Sigmoid colon (tissue), 7 donors: Measurements from ENCODE around the gene RUNX2. TPM values are rescaled to one million over a fixed set of nuclear protein-coding genes. Genes with fewer than 3 reads are reported as not detected.

Experiments used
- DNase-seq: peaks from one replicate; pipeline ENCODE4 v3.0.0-alpha.2; 2019
- H3K27ac ChIP-seq, 4 donors: fragments of 200-600 bp; sonication (generic); one replicate each; pipeline ENCODE4 v1.5.1; 2016 to 2019; ENCODE audit warnings: mild to moderate bottlenecking in 1 of 4
- H3K27me3 ChIP-seq, 3 donors: fragments of 200-600 bp; sonication (generic); one replicate each; pipeline ENCODE4 v1.5.1; 2019; ENCODE audit warnings: mild to moderate bottlenecking in 1 of 3
- H3K36me3 ChIP-seq, 4 donors: fragments of 200-600 bp; sonication (generic); one replicate each; pipeline ENCODE4 v1.5.1; 2016 to 2019
- H3K4me1 ChIP-seq, 4 donors: fragments of 200-600 bp; sonication (generic); one replicate each; pipeline ENCODE4 v1.5.1; 2017 to 2019
- H3K4me3 ChIP-seq, 4 donors: fragments of 200-600 bp; sonication (generic); one replicate each; pipeline ENCODE4 v1.5.1; 2017 to 2019; ENCODE audit warnings: mild to moderate bottlenecking in 2 of 4, moderate library complexity in 1 of 4
- H3K9me3 ChIP-seq, 4 donors: fragments of 200-600 bp in 3 of 4; sonication (generic) in 3 of 4; one replicate each; pipeline versions ENCODE4 v1.5.1 to v1.6.1; 2013 to 2019
- EP300 ChIP-seq, 4 donors: sonication (generic); formaldehyde crosslinking; IDR thresholded peaks; one replicate each; pipeline ENCODE4 v1.6.1; 2017; ENCODE audit warnings: antibody characterized with exemption in 4 of 4
- POLR2A ChIP-seq, 2 donors: fragments of 450-650 bp; IDR thresholded peaks; one replicate each; pipeline ENCODE4 v1.6.1; 2016; ENCODE audit warnings: antibody characterized with exemption in 2 of 2, mild to moderate bottlenecking in 2 of 2, moderate library complexity in 2 of 2
- POLR2AphosphoS5 ChIP-seq, 4 donors: sonication (generic); formaldehyde crosslinking; IDR thresholded peaks; one replicate each; pipeline ENCODE4 v1.6.1; 2017; ENCODE audit warnings: antibody characterized with exemption in 4 of 4
- WGBS, 2 donors: extraction: QIAGEN DNeasy Blood & Tissue Kit; methylation state at CpG; one replicate each; pipeline ENCODE4 v1.1.7; 2013; 5-methylcytosine and 5-hydroxymethylcytosine counted together
- intact Hi-C: fragments of 100-400 bp; cut with DNase I; formaldehyde crosslinking; loops from one replicate; pipeline ENCODE4 v1.15.1; 2023
- polyA plus RNA-seq, 3 donors: library from polyadenylated mRNA; stranded (reverse); fragments of 200-250 nt; gene quantifications; one replicate each; pipeline ENCODE4 v1.2.3, GENCODE V29; 2013
- total RNA-seq, 4 donors: library from RNA; depleted of rRNA; stranded (reverse); fragments of >200 nt; gene quantifications; one replicate each; pipeline ENCODE4 v1.1.0, GENCODE V29; 2016
- TF ChIP-seq, protein P1 (sequence below), 4 experiments: fragments of 450-650 bp in 3 of 4; fragments of 200-600 bp in 1 of 4; IDR thresholded peaks; one replicate each; pipeline ENCODE4 v1.5.1; 2016 to 2019; ENCODE audit warnings: antibody characterized with exemption in 4 of 4, mild to moderate bottlenecking in 3 of 4, moderate library complexity in 2 of 4
- donor health status: healthy with polysubstance abuse.
- donor health status: Bipolar disorder and iron deficiency.
- donor health status: healthy.

RUNX2 gene
- total and polyA plus RNA-seq, 7 donors = 0.92 to 4.7 (median 2.9) TPM

DNA sequence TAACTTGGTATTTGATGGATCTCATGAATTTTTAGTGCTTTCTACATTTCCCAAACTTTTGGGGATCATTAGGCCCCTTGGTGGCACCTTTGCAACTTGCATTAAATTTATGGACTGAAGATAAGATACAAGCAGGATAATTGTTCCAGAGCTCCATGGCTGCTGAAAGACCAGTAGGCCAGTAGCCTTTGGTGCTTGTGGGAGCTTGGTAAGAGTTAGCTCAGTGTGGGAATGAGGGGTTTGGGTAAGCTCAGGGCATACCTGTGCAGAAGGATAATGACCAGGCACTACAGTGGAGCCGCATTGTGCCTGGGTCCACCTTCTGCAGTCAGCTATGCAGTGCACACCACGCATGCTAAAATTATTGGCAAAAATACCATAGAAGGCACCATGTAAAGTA lies 290.1 kb downstream of the RUNX2 start:
- intact Hi-C loops = no loop called here
- DNase-seq = no peak
- Histone ChIP-seq H3K4me1 (peaks cover 0 to 9% (median 0%) of the 10 kb centered on the region in 4 donors), H3K27me3 (no peaks in the 10 kb centered on the region), H3K36me3 (no peaks in the 10 kb centered on the region), H3K9me3 (no peaks in the 10 kb centered on the region), H3K4me3 (no peak overlapping the region), H3K27ac (no peak overlapping the region)
- no peak for TF ChIP-seq POLR2AphosphoS5 (IDR thresholded peaks at IDR 0.05)
- TF ChIP-seq, protein P1, sequence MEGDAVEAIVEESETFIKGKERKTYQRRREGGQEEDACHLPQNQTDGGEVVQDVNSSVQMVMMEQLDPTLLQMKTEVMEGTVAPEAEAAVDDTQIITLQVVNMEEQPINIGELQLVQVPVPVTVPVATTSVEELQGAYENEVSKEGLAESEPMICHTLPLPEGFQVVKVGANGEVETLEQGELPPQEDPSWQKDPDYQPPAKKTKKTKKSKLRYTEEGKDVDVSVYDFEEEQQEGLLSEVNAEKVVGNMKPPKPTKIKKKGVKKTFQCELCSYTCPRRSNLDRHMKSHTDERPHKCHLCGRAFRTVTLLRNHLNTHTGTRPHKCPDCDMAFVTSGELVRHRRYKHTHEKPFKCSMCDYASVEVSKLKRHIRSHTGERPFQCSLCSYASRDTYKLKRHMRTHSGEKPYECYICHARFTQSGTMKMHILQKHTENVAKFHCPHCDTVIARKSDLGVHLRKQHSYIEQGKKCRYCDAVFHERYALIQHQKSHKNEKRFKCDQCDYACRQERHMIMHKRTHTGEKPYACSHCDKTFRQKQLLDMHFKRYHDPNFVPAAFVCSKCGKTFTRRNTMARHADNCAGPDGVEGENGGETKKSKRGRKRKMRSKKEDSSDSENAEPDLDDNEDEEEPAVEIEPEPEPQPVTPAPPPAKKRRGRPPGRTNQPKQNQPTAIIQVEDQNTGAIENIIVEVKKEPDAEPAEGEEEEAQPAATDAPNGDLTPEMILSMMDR (IDR thresholded peaks at IDR 0.05) = no peak
- TF ChIP-seq EP300 (IDR thresholded peaks at IDR 0.05) = no peak
- TF ChIP-seq POLR2A (IDR thresholded peaks at IDR 0.05) = no peak
- WGBS, 2 donors = 96 to 98% methylated on average over 2 of the region's 2 CpGs

DNA sequence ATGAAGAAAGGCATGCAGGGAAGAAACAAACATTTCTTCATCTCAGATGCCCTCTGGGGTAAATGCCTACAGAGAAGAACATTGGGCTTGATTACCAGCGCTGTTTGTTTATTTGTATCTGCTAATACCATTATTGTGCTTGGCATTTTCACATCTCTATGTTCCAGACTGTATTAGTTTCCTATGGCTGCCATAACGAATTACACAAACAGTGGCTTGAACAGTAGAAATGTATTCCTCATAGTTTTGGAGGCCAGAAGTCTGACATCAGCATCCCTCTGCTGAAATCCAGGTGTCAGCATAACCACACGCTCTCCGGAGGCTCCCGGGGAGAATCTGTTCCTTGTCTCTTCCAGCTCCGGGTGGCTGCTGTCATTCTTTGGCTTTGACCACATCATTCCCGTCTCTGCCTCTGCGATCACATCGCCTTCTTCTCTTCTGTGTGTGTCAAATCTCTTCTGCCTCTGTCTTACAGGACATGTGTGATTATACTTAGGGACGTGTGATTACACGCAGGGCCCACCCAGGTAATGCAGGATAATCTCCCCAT lies 291.2 kb downstream of the RUNX2 start:
- 90 to 93% methylated on average over 11 of the region's 11 CpGs for WGBS, 2 donors
- H3K27me3 ChIP-seq = no peaks in the 10 kb centered on the region
- H3K36me3 ChIP-seq = no peaks in the 10 kb centered on the region
- DNase-seq = no peak
- no peaks in the 10 kb centered on the region for H3K4me1 ChIP-seq
- H3K4me3 ChIP-seq = no peak overlapping the region
- no peaks in the 10 kb centered on the region for H3K9me3 ChIP-seq
- intact Hi-C loops = no loop called here
- TF ChIP-seq POLR2AphosphoS5 (IDR thresholded peaks at IDR 0.05) = no peak
- TF ChIP-seq POLR2A (IDR thresholded peaks at IDR 0.05) = no peak
- TF ChIP-seq EP300 (IDR thresholded peaks at IDR 0.05) = no peak
- TF ChIP-seq, protein P1 (IDR thresholded peaks at IDR 0.05) = no peak
- H3K27ac ChIP-seq = no peak overlapping the region

DNA sequence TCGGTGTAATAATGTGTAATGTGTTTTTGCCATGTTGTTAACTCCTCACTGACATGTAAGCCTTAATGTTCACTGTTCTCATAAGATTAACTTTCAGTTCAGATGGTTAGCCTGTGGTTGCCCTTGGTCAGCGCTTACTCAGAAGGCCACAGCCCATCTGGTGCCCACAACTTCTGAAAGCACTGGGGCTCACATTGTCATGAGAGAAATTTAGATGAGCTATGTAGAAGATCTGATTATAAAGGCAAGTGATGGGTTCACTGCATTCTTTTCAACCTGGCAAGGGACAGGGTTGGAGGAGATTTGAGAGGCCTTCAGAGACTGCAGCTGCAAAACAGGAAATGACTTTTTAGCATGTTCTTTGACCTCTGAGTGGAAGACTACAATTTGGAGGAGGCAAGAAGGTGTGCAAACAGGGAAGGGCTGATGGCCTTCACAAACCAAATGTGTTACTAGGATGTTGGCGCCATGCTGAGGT lies 291.9 kb downstream of the RUNX2 start:
- H3K4me1 ChIP-seq = no peaks in the 10 kb centered on the region
- no peak for DNase-seq
- intact Hi-C loops = no loop called here
- H3K36me3 ChIP-seq = no peaks in the 10 kb centered on the region
- TF ChIP-seq POLR2AphosphoS5 (IDR thresholded peaks at IDR 0.05) = no peak
- TF ChIP-seq EP300 (IDR thresholded peaks at IDR 0.05) = no peak
- TF ChIP-seq POLR2A (IDR thresholded peaks at IDR 0.05) = no peak
- TF ChIP-seq, protein P1 (IDR thresholded peaks at IDR 0.05) = no peak
- no peak overlapping the region for H3K4me3 ChIP-seq
- WGBS, 2 donors = 86 to 89% methylated on average over 3 of the region's 3 CpGs
- H3K27ac ChIP-seq = no peak overlapping the region
- H3K27me3 ChIP-seq = no peaks in the 10 kb centered on the region
- H3K9me3 ChIP-seq = no peaks in the 10 kb centered on the region

DNA sequence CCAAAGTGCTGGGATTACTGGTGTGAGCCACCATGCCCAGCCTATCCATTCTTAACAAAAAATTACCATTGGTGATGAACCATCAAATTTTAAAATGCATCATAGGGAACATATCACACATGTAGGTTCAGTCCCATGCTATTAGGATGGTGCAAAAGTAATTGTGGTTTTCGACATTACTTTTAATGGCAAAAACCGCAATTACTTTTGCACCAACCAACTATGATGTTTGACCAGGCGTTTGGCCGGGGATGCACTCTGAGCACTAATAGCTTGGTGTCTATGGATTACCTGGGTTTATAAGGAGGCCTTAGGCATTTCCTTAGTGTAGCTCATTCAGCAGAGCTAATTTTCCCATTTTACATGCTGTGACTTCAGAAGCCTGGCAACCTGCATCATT lies 296.1 kb downstream of the RUNX2 start:
- peaks cover 0 to 12% (median 7%) of the 10 kb centered on the region in 4 donors for H3K4me1 ChIP-seq
- intact Hi-C loops = no loop called here
- TF ChIP-seq POLR2A (IDR thresholded peaks at IDR 0.05) = no peak
- TF ChIP-seq POLR2AphosphoS5 (IDR thresholded peaks at IDR 0.05) = no peak
- TF ChIP-seq, protein P1 (IDR thresholded peaks at IDR 0.05) = no peak
- TF ChIP-seq EP300 (IDR thresholded peaks at IDR 0.05) = no peak
- no peaks in the 10 kb centered on the region for H3K27me3 ChIP-seq
- DNase-seq = no peak
- no peaks in the 10 kb centered on the region for H3K9me3 ChIP-seq
- no peak overlapping the region for H3K27ac ChIP-seq
- no peak overlapping the region for H3K4me3 ChIP-seq
- 96 to 97% methylated on average over 4 of the region's 4 CpGs for WGBS, 2 donors
- H3K36me3 ChIP-seq = no peaks in the 10 kb centered on the region

DNA sequence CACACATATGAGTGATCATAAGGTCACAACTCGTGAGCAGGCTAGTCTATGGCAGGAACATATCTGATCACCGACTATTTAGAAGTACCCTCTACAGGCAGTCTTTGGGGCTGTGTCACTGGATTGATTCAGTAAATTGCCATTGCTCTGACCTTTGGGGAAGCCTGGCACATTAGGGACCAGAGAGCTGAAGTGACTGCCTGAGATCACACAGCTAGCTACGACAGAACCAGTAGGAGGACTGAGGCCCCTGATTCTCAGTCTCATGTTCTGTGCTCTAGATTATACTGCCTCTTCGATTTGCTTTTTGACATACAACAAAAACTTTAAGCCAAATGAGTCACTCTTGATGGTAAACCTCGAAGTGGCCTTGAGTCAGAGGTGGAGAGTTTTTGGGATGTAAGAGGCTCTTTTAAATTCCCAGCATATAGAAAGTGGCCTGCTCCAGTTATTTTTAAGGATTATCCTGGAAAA lies 297.1 kb downstream of the RUNX2 start:
- H3K36me3 ChIP-seq = no peaks in the 10 kb centered on the region
- intact Hi-C loops = no loop called here
- H3K9me3 ChIP-seq = no peaks in the 10 kb centered on the region
- H3K27me3 ChIP-seq = no peaks in the 10 kb centered on the region
- no peak for DNase-seq
- no peak for TF ChIP-seq EP300 (IDR thresholded peaks at IDR 0.05)
- TF ChIP-seq POLR2A (IDR thresholded peaks at IDR 0.05) = no peak
- TF ChIP-seq, protein P1 (IDR thresholded peaks at IDR 0.05) = no peak
- TF ChIP-seq POLR2AphosphoS5 (IDR thresholded peaks at IDR 0.05) = no peak
- WGBS, 2 donors = 85% methylated on average over 5 of the region's 5 CpGs
- peaks cover 0 to 12% (median 7%) of the 10 kb centered on the region in 4 donors for H3K4me1 ChIP-seq
- peak overlapping the region in 2 of 4 donors; percentile 11 to 33 for H3K27ac ChIP-seq
- H3K4me3 ChIP-seq = no peak overlapping the region
